ENCODE data around the gene TMA7B.

Gene TMA7B

DNA sequence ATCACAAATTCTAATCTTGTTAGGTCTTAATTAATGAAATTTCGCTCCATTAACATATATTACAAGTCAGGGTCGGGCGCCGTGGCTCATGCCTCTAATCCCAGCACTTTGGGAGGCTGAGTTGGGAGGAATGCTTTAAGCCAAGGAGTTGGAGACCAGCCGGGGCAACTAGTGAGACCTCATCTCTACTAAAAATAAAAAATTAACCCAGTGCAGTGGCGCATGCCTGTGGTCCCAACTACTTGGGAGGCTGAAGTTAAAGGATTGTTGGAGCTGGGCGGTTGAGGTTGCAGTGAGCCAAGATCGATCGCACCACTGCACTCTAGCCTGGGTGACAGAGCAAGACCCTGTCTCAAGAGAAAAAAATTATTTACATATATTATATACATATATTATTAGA lies 1.9 kb downstream of the TMA7B start:
- no peaks in the 10 kb centered on the region for H3K36me3 ChIP-seq (ENCODE audit: control insufficient read depth in 1 of 2, insufficient read depth in 2 of 2, low read length in 2 of 2)
- H3K4me3 ChIP-seq (ENCODE audit: low read depth in 1 of 2, low read length in 2 of 2): no peak overlapping the region
- H3K27me3 ChIP-seq (ENCODE audit: control insufficient read depth in 1 of 2, insufficient read depth in 2 of 2, low read length in 2 of 2): peaks cover 9 to 10% of the 10 kb centered on the region in 2 donors
- H3K4me1 ChIP-seq (ENCODE audit: control insufficient read depth in 1 of 2, insufficient read depth in 2 of 2, low read length in 2 of 2): peaks cover under 1 to 17% of the 10 kb centered on the region in 2 donors
- H3K9ac ChIP-seq (ENCODE audit: low read depth in 1 of 2, low read length in 2 of 2): no peak overlapping the region
- H3K27ac ChIP-seq (ENCODE audit: low read depth, low read length): no peak overlapping the region
- H3K9me3 ChIP-seq (ENCODE audit: control insufficient read depth in 1 of 2, low read length in 2 of 2): no peaks in the 10 kb centered on the region

- H3K4me1 ChIP-seq (ENCODE audit: control insufficient read depth in 1 of 2, insufficient read depth in 2 of 2, low read length in 2 of 2): peaks cover 0 to 8% of the 10 kb centered on the region in 2 donors
- no peak overlapping the region for H3K9ac ChIP-seq (ENCODE audit: low read depth in 1 of 2, low read length in 2 of 2)
- H3K27ac ChIP-seq (ENCODE audit: low read depth, low read length): no peak overlapping the region
- H3K9me3 ChIP-seq (ENCODE audit: control insufficient read depth in 1 of 2, low read length in 2 of 2): no peaks in the 10 kb centered on the region
- H3K4me3 ChIP-seq (ENCODE audit: low read depth in 1 of 2, low read length in 2 of 2): no peak overlapping the region
- no peaks in the 10 kb centered on the region for H3K36me3 ChIP-seq (ENCODE audit: control insufficient read depth in 1 of 2, insufficient read depth in 2 of 2, low read length in 2 of 2)
- H3K27me3 ChIP-seq (ENCODE audit: control insufficient read depth in 1 of 2, insufficient read depth in 2 of 2, low read length in 2 of 2): peaks cover 10 to 17% of the 10 kb centered on the region in 2 donors
Observed at GRCh38 chr22:39965748-39966147, 5.6 kb downstream of the TMA7B start.

GRCh38 chr22:39966470-39966869 lies 6.3 kb downstream of the TMA7B start:
- Histone ChIP-seq H3K27ac (ENCODE audit: low read depth, low read length) (no peak overlapping the region), H3K9me3 (ENCODE audit: control insufficient read depth in 1 of 2, low read length in 2 of 2) (no peaks in the 10 kb centered on the region), H3K9ac (ENCODE audit: low read depth in 1 of 2, low read length in 2 of 2) (no peak overlapping the region), H3K36me3 (ENCODE audit: control insufficient read depth in 1 of 2, insufficient read depth in 2 of 2, low read length in 2 of 2) (no peaks in the 10 kb centered on the region), H3K4me3 (ENCODE audit: low read depth in 1 of 2, low read length in 2 of 2) (no peak overlapping the region), H3K4me1 (ENCODE audit: control insufficient read depth in 1 of 2, insufficient read depth in 2 of 2, low read length in 2 of 2) (peaks cover 0 to 3% of the 10 kb centered on the region in 2 donors), H3K27me3 (ENCODE audit: control insufficient read depth in 1 of 2, insufficient read depth in 2 of 2, low read length in 2 of 2) (peaks cover 10 to 11% of the 10 kb centered on the region in 2 donors)

GRCh38 chr22:39967103-39967829 lies 7.1 kb downstream of the TMA7B start:
- Histone ChIP-seq H3K9me3 (ENCODE audit: control insufficient read depth in 1 of 2, low read length in 2 of 2) (no peaks in the 10 kb centered on the region), H3K9ac (ENCODE audit: low read depth in 1 of 2, low read length in 2 of 2) (no peak overlapping the region), H3K36me3 (ENCODE audit: control insufficient read depth in 1 of 2, insufficient read depth in 2 of 2, low read length in 2 of 2) (peaks cover 0 to 2% of the 10 kb centered on the region in 2 donors), H3K27me3 (ENCODE audit: control insufficient read depth in 1 of 2, insufficient read depth in 2 of 2, low read length in 2 of 2) (peaks cover 10 to 13% of the 10 kb centered on the region in 2 donors), H3K4me1 (ENCODE audit: control insufficient read depth in 1 of 2, insufficient read depth in 2 of 2, low read length in 2 of 2) (no peaks in the 10 kb centered on the region), H3K27ac (ENCODE audit: low read depth, low read length) (no peak overlapping the region), H3K4me3 (ENCODE audit: low read depth in 1 of 2, low read length in 2 of 2) (no peak overlapping the region)

GRCh38 chr22:39967996-39968972 lies 8.1 kb downstream of the TMA7B start:
- Histone ChIP-seq H3K27me3 (ENCODE audit: control insufficient read depth in 1 of 2, insufficient read depth in 2 of 2, low read length in 2 of 2) (peaks cover 10 to 21% of the 10 kb centered on the region in 2 donors), H3K4me3 (ENCODE audit: low read depth in 1 of 2, low read length in 2 of 2) (no peak overlapping the region), H3K36me3 (ENCODE audit: control insufficient read depth in 1 of 2, insufficient read depth in 2 of 2, low read length in 2 of 2) (peaks cover 0 to 3% of the 10 kb centered on the region in 2 donors), H3K9me3 (ENCODE audit: control insufficient read depth in 1 of 2, low read length in 2 of 2) (no peaks in the 10 kb centered on the region), H3K9ac (ENCODE audit: low read depth in 1 of 2, low read length in 2 of 2) (no peak overlapping the region), H3K4me1 (ENCODE audit: control insufficient read depth in 1 of 2, insufficient read depth in 2 of 2, low read length in 2 of 2) (no peaks in the 10 kb centered on the region), H3K27ac (ENCODE audit: low read depth, low read length) (no peak overlapping the region)

DNA sequence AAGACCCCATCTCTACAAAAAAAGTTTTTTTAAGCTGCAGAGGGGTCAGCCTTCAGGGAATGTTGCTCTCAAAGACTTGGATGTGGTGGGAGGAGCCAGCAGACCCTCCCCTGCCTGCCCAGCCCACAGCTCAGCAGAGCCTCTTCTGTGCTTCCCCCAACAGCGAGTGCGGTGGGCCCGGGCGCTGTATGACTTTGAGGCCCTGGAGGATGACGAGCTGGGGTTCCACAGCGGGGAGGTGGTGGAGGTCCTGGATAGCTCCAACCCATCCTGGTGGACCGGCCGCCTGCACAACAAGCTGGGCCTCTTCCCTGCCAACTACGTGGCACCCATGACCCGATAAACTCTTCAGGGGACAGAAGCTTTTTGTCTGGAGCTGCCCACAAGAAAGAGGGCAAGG lies 10.5 kb downstream of the TMA7B start:
- Histone ChIP-seq H3K9me3 (ENCODE audit: control insufficient read depth in 1 of 2, low read length in 2 of 2) (no peaks in the 10 kb centered on the region), H3K27me3 (ENCODE audit: control insufficient read depth in 1 of 2, insufficient read depth in 2 of 2, low read length in 2 of 2) (peaks cover 12 to 21% of the 10 kb centered on the region in 2 donors), H3K27ac (ENCODE audit: low read depth, low read length) (no peak overlapping the region), H3K4me3 (ENCODE audit: low read depth in 1 of 2, low read length in 2 of 2) (no peak overlapping the region), H3K4me1 (ENCODE audit: control insufficient read depth in 1 of 2, insufficient read depth in 2 of 2, low read length in 2 of 2) (no peaks in the 10 kb centered on the region), H3K36me3 (ENCODE audit: control insufficient read depth in 1 of 2, insufficient read depth in 2 of 2, low read length in 2 of 2) (peaks cover 0 to 3% of the 10 kb centered on the region in 2 donors), H3K9ac (ENCODE audit: low read depth in 1 of 2, low read length in 2 of 2) (no peak overlapping the region)

GRCh38 chr22:39972641-39973040 lies 12.4 kb downstream of the TMA7B start:
- Histone ChIP-seq H3K9ac (ENCODE audit: low read depth in 1 of 2, low read length in 2 of 2) (no peak overlapping the region), H3K27me3 (ENCODE audit: control insufficient read depth in 1 of 2, insufficient read depth in 2 of 2, low read length in 2 of 2) (peaks cover 9 to 26% of the 10 kb centered on the region in 2 donors), H3K27ac (ENCODE audit: low read depth, low read length) (no peak overlapping the region), H3K4me3 (ENCODE audit: low read depth in 1 of 2, low read length in 2 of 2) (no peak overlapping the region), H3K4me1 (ENCODE audit: control insufficient read depth in 1 of 2, insufficient read depth in 2 of 2, low read length in 2 of 2) (no peaks in the 10 kb centered on the region), H3K36me3 (ENCODE audit: control insufficient read depth in 1 of 2, insufficient read depth in 2 of 2, low read length in 2 of 2) (peaks cover 0 to 3% of the 10 kb centered on the region in 2 donors), H3K9me3 (ENCODE audit: control insufficient read depth in 1 of 2, low read length in 2 of 2) (no peaks in the 10 kb centered on the region)

GRCh38 chr22:39973656-39974055 lies 13.5 kb downstream of the TMA7B start:
- H3K4me3 ChIP-seq (ENCODE audit: low read depth in 1 of 2, low read length in 2 of 2): no peak overlapping the region
- no peaks in the 10 kb centered on the region for H3K9me3 ChIP-seq (ENCODE audit: control insufficient read depth in 1 of 2, low read length in 2 of 2)
- no peaks in the 10 kb centered on the region for H3K4me1 ChIP-seq (ENCODE audit: control insufficient read depth in 1 of 2, insufficient read depth in 2 of 2, low read length in 2 of 2)
- no peak overlapping the region for H3K27ac ChIP-seq (ENCODE audit: low read depth, low read length)
- H3K27me3 ChIP-seq (ENCODE audit: control insufficient read depth in 1 of 2, insufficient read depth in 2 of 2, low read length in 2 of 2): peaks cover 13 to 25% of the 10 kb centered on the region in 2 donors
- H3K9ac ChIP-seq (ENCODE audit: low read depth in 1 of 2, low read length in 2 of 2): no peak overlapping the region
- H3K36me3 ChIP-seq (ENCODE audit: control insufficient read depth in 1 of 2, insufficient read depth in 2 of 2, low read length in 2 of 2): peaks cover 0 to 3% of the 10 kb centered on the region in 2 donors

DNA sequence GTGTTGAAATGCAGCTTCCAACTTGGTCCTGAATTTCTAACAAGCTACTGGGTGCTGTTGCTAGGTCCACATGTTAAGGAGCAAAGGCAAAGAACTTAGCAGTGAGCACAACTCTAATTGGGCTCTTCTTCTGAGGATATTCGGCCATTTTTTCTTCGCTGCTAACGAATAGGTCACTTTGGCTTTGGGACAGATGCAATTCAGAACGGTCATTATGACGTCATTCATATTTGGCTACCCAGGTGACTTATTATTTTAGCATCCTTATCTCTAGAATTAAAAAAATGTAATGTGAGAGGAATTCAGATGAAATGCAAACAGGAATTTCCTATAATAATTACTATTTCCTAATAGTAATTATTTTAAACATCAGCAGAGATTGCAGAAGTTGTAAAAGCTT lies 13.9 kb downstream of the TMA7B start:
- Histone ChIP-seq H3K27me3 (ENCODE audit: control insufficient read depth in 1 of 2, insufficient read depth in 2 of 2, low read length in 2 of 2) (peaks cover 9 to 21% of the 10 kb centered on the region in 2 donors), H3K27ac (ENCODE audit: low read depth, low read length) (no peak overlapping the region), H3K4me3 (ENCODE audit: low read depth in 1 of 2, low read length in 2 of 2) (no peak overlapping the region), H3K4me1 (ENCODE audit: control insufficient read depth in 1 of 2, insufficient read depth in 2 of 2, low read length in 2 of 2) (no peaks in the 10 kb centered on the region), H3K36me3 (ENCODE audit: control insufficient read depth in 1 of 2, insufficient read depth in 2 of 2, low read length in 2 of 2) (peaks cover 0 to 3% of the 10 kb centered on the region in 2 donors), H3K9me3 (ENCODE audit: control insufficient read depth in 1 of 2, low read length in 2 of 2) (no peaks in the 10 kb centered on the region), H3K9ac (ENCODE audit: low read depth in 1 of 2, low read length in 2 of 2) (no peak overlapping the region)

GRCh38 chr22:39979048-39979447 lies 18.9 kb downstream of the TMA7B start:
- H3K9me3 ChIP-seq (ENCODE audit: control insufficient read depth in 1 of 2, low read length in 2 of 2): no peaks in the 10 kb centered on the region
- H3K4me3 ChIP-seq (ENCODE audit: low read depth in 1 of 2, low read length in 2 of 2): no peak overlapping the region
- H3K9ac ChIP-seq (ENCODE audit: low read depth in 1 of 2, low read length in 2 of 2): no peak overlapping the region
- H3K36me3 ChIP-seq (ENCODE audit: control insufficient read depth in 1 of 2, insufficient read depth in 2 of 2, low read length in 2 of 2): no peaks in the 10 kb centered on the region
- H3K4me1 ChIP-seq (ENCODE audit: control insufficient read depth in 1 of 2, insufficient read depth in 2 of 2, low read length in 2 of 2): no peaks in the 10 kb centered on the region
- H3K27ac ChIP-seq (ENCODE audit: low read depth, low read length): no peak overlapping the region
- peaks cover 5 to 8% of the 10 kb centered on the region in 2 donors for H3K27me3 ChIP-seq (ENCODE audit: control insufficient read depth in 1 of 2, insufficient read depth in 2 of 2, low read length in 2 of 2)

Data from duodenal mucosa (tissue), 2 donors.